HEK293T (cell line): ENCODE results near the gene TMEM91.

Experiments
- CTCF ChIA-PET: fragments of 350-600 bp; formaldehyde crosslinking; extraction: SDS; loops from one replicate; lab custom pipeline; 2021; ENCODE audit warnings: antibody characterized with exemption, inconsistent platforms; lab: Yijun Ruan, JAX
- POLR2A ChIA-PET: fragments of 350-600 bp; formaldehyde crosslinking; extraction: SDS; loops from one replicate; lab custom pipeline; 2020; ENCODE audit warnings: antibody characterized with exemption, inconsistent platforms; lab: Yijun Ruan, JAX
- DNase-seq: peaks from one replicate; pipeline ENCODE4 v3.0.0; 2012; ENCODE audit warnings: mixed read lengths; ENCODE audit errors: extremely low spot score
- ARNT ChIP-seq: fragments of 450-650 bp; IDR thresholded peaks from 2 replicates; pipeline ENCODE4 v1.6.1; 2017; ENCODE audit warnings: mild to moderate bottlenecking
- BHLHE40 ChIP-seq: fragments of 450-650 bp; IDR thresholded peaks from 2 replicates; pipeline ENCODE4 v1.6.1; 2016; ENCODE audit warnings: mild to moderate bottlenecking, moderate library complexity, borderline replicate concordance
- CTBP1 ChIP-seq: fragments of 450-650 bp; IDR thresholded peaks from 2 replicates; pipeline ENCODE4 v1.6.1; 2016; ENCODE audit warnings: borderline replicate concordance
- ELF4 ChIP-seq: fragments of 450-650 bp; IDR thresholded peaks from 2 replicates; pipeline ENCODE4 v1.6.1; 2017; ENCODE audit warnings: antibody characterized with exemption
- FOXA1 ChIP-seq: fragments of 450-650 bp; IDR thresholded peaks from 2 replicates; pipeline ENCODE4 v1.6.1; 2016; ENCODE audit warnings: mild to moderate bottlenecking
- FOXK2 ChIP-seq: fragments of 450-650 bp; IDR thresholded peaks from 2 replicates; pipeline ENCODE4 v1.6.1; 2016; ENCODE audit warnings: mild to moderate bottlenecking
- FOXM1 ChIP-seq: fragments of 450-650 bp; IDR thresholded peaks from 2 replicates; pipeline ENCODE4 v1.6.1; 2017; ENCODE audit warnings: mild to moderate bottlenecking, borderline replicate concordance
- HDGF ChIP-seq: fragments of 450-650 bp; IDR thresholded peaks from 2 replicates; pipeline ENCODE4 v1.6.1; 2017; ENCODE audit warnings: antibody characterized with exemption, borderline replicate concordance
- L3MBTL2 ChIP-seq: fragments of 450-650 bp; conservative IDR thresholded peaks from 2 replicates; pipeline ENCODE4 v1.6.1; 2016; ENCODE audit warnings: mild to moderate bottlenecking
- LEF1 ChIP-seq: fragments of 450-650 bp; IDR thresholded peaks from 2 replicates; pipeline ENCODE4 v1.6.1; 2017; ENCODE audit warnings: mild to moderate bottlenecking, borderline replicate concordance
- NFRKB ChIP-seq: fragments of 450-650 bp; IDR thresholded peaks from 2 replicates; pipeline ENCODE4 v1.6.1; 2016; ENCODE audit warnings: mild to moderate bottlenecking, moderate library complexity
- SP1 ChIP-seq: fragments of 450-650 bp; IDR thresholded peaks from 2 replicates; pipeline ENCODE4 v1.6.1; 2017
- SUZ12 ChIP-seq: fragments of 450-650 bp; IDR thresholded peaks from 2 replicates; pipeline ENCODE4 v1.6.1; 2016; ENCODE audit warnings: mild to moderate bottlenecking
- TARDBP ChIP-seq: fragments of 450-650 bp; IDR thresholded peaks from 2 replicates; pipeline ENCODE4 v1.6.1; 2016
- ZNF384 ChIP-seq: fragments of 450-650 bp; IDR thresholded peaks from 2 replicates; pipeline ENCODE4 v1.6.1; 2016
- TF ChIP-seq, protein P1 (sequence below): fragments of 450-650 bp; IDR thresholded peaks from 2 replicates; pipeline ENCODE4 v1.6.1; 2016

The TMEM91 gene

GRCh38 chr19:41363753-41364523, 12.4 kb upstream of the TMEM91 start, which contains the start of gene B9D2:
Gene B9D2, minus strand, starts transcription at chr19:41364149. Its CDS starts 630 bp downstream, at chr19:41363519.
- ChIA-PET CTCF (interaction anchor here (0.5 to 1.3 kb wide), 4 partner anchors 12 to 179 kb away, joined by 3 to 4 read pairs (median 4); no protein-coding TSS in a partner anchor), POLR2A (interaction anchor here (0.6 to 3.6 kb wide), 8 partner anchors 9 to 509 kb away, joined by 3 to 51 read pairs (median 3); partner anchors contain the start of genes DMAC2, RPS19 and TGFB1)
- DNase-seq: peak; percentile 97
- no peak for TF ChIP-seq SUZ12
- peak; percentile 56; the same call in 1 of the 2 replicates for TF ChIP-seq NFRKB
- TF ChIP-seq, protein P1, sequence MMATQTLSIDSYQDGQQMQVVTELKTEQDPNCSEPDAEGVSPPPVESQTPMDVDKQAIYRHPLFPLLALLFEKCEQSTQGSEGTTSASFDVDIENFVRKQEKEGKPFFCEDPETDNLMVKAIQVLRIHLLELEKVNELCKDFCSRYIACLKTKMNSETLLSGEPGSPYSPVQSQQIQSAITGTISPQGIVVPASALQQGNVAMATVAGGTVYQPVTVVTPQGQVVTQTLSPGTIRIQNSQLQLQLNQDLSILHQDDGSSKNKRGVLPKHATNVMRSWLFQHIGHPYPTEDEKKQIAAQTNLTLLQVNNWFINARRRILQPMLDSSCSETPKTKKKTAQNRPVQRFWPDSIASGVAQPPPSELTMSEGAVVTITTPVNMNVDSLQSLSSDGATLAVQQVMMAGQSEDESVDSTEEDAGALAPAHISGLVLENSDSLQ: peak; percentile 95
- no peak; the same call in 1 of the 2 replicates for TF ChIP-seq L3MBTL2
- TF ChIP-seq FOXA1: no peak
- no peak for TF ChIP-seq FOXM1

DNA sequence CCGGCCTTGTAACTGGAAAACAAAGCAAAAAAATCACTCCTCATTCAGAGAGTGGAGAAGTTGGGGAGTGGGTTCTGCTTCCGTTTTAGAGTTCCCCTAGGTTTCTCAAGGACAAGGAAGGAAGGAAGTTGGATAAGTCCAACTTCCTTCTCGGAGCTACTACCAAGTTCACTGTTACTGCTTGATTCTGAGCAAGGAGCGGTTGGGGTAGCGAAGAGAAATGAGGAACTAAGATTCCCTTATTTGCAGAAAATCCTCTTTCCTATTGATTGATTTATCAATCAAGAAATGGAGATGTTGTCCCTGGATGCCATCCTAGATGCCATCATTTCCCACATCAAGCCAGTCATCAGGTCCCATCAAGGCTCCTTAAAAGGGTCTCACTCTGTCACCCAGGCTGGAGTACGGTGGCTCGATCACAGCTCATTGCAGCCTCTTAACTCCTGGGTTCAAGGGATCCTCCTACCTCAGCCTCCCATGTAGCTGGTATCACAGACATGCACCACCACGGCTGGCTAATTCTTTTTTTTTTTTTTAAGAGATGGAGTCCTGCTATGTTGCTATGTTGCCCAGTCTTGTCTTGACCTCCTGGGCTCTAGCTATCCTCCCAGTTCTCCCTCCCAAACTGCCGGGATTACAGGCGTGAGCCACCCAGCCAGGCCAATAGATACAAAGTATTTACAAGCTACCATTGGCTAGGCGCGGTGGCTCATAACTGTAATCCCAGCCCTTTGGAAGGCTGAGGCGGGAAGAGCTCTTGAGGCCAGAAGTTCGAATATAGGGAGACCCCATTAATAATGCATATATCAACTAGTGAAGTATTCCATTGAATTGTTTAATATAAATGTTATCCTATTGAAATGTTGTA, 11.6 kb upstream of the TMEM91 start:
- no peak for DNase-seq
- ChIA-PET POLR2A (interaction anchor here (0.6 to 3.6 kb wide), 6 partner anchors 11 to 495 kb away, joined by 3 to 51 read pairs (median 4); partner anchors contain the start of genes DMAC2, RPS19 and TGFB1), CTCF (interaction anchor here (0.5 to 1.3 kb wide), 2 partner anchors 12 to 74 kb away, joined by 4 read pairs; no protein-coding TSS in a partner anchor)
- TF ChIP-seq FOXM1: no peak
- no peak for TF ChIP-seq TARDBP
- TF ChIP-seq LEF1: no peak
- no peak; the same call in none of the 2 replicates for TF ChIP-seq L3MBTL2
- no peak for TF ChIP-seq BHLHE40
- no peak for TF ChIP-seq SP1
- TF ChIP-seq, protein P1: no peak
- TF ChIP-seq FOXA1: no peak

DNA sequence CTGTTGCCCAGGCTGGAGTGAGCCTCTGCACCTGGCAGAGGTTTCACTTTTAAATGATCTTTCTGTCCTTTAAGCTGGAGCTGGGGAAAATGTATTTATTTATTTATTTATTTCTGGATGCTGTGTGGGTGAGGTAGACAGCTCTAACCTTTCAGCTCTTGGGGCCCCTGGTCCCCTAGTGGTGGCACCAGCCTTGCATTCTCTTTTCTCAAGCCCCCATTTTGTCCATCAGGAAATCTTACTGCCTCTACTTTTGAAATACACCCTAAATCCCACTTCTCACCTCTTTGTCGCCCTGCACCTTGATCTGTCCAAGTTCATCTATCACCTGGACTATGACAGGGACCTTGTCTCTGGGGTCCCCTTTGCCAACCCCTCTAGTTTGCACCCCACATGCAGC, 10.2 kb upstream of the TMEM91 start:
- DNase-seq: no peak
- TF ChIP-seq TARDBP (no peak), LEF1 (no peak), BHLHE40 (no peak), SP1 (no peak), CTBP1 (no peak), FOXM1 (no peak), ZNF384 (no peak), HDGF (no peak), NFRKB (no peak), ELF4 (no peak), FOXA1 (no peak), ARNT (no peak), FOXK2 (no peak), SUZ12 (no peak), L3MBTL2 (no peak)
- TF ChIP-seq, protein P1: no peak
- ChIA-PET POLR2A (interaction anchor here (3.6 kb wide), 1 partner anchor 73 kb away, joined by 19 read pairs; the partner anchor contains the start of gene DMAC2), CTCF (interaction anchor here (0.6 kb wide), 1 partner anchor 633 kb away, joined by 4 read pairs; no protein-coding TSS in a partner anchor)

- POLR2A ChIA-PET: interaction anchor here (1.0 kb wide), 1 partner anchor 12 kb away, joined by 3 read pairs; no protein-coding TSS in a partner anchor
These were observed 8.5 kb upstream of the TMEM91 start for GRCh38 chr19:41367848-41368301.

More at GRCh38 chr19:41367848-41368301, 8.5 kb upstream of the TMEM91 start:
- TF ChIP-seq ZNF384: no peak
- TF ChIP-seq, protein P1: no peak
- TF ChIP-seq SUZ12: no peak
- no peak for TF ChIP-seq L3MBTL2
- TF ChIP-seq BHLHE40: no peak
- TF ChIP-seq HDGF: no peak
- no peak for TF ChIP-seq ELF4
- no peak for TF ChIP-seq TARDBP
- TF ChIP-seq LEF1: no peak
- TF ChIP-seq ARNT: no peak
- CTCF ChIA-PET: no interaction called here
- no peak for DNase-seq
